HG03095 (cell line): Measurements from ENCODE around the gene PTPRN2.
"Not testable (repeated sequence)": the region's sequence is repeated elsewhere in the genome, so short reads cannot be mapped to it uniquely, and the experiment has no call there.

Source experiments
- ATAC-seq: cut with Tn5 transposase; IDR thresholded peaks from one replicate; pipeline ENCODE4 v1.9.1; 2021; ENCODE audit warnings: moderate library complexity; ENCODE audit not compliant: unreplicated experiment

PTPRN2 gene

DNA sequence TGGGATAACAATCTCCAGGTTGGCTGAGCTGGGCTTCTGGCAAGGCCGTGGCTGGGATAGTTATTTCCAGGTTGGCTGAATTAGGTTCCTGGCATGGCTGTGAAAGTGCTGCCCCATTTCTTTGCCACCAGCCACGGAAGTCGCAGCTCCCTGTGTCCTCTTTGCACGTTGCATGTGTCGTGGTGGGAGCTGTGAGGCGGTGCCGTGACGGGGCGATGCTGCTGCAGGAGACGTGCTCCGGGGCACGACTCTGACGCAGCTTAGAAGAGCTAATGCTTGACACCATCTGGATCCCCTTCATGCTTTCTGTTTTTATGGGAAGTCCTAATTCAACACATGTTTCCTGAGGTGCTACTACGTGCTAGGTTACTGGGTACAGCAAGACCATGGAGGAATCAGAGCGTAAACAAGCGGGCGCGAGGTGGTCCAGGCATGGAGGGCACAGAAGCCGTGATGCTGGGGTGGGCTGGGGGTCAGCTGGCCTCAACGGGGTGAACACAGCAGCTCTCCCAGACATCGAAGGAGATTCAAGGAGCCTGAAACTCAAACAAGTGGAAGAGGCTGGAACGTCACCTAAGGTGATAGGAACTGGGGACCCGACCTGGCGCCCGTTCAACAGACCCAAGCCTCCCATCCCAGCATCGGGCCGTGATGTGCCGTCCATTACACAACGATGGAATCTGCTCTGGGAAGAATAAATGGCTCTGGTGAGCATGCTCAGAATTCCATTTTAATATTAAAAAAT, 843.7 kb downstream of the PTPRN2 start:
- no peak for ATAC-seq

DNA sequence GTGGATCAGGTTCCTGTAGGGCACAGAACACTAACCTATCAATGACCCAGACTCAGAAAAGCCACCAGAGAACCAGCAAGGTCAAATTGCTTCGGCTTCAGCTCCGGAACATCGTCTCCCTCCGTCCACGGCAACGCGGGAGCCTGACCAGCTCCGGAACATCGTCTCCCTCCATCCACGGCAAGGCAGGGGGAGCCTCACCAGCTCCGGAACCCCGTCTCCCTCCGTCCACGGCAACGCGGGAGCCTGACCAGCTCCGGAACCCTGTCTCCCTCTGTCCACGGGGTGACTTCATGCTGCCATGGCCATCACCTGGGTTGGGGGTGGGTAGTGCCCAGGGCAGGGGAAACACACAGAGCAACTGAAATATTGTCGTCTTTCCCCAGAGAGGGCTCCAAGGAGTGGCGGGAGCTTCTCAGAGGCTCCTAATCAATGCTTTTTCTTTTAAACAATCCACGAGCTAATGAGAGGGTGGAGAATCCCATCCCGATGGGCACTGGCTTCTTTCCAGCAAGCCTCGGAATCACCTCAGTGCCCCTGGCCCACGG, 847.3 kb downstream of the PTPRN2 start:
- no peak for ATAC-seq

DNA sequence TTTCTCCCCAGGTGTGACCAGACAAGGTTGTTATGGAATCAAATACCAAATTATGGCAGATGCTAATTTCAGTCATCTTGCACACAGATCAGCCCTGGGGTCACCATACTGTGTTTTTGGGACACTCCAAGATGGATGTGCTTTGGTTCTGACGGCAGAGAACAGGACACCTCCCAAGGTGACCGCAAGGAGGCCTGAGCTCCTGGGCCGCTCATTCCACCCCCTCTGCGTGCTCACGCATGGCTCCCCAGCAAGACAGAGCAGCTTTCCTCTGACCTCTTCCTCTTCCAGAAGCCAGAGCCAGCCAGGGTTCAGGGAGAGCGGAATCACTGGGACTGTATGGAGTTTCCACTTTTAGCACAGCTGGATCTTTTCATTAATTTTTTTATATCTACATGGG, 848.0 kb downstream of the PTPRN2 start:
- no peak for ATAC-seq

DNA sequence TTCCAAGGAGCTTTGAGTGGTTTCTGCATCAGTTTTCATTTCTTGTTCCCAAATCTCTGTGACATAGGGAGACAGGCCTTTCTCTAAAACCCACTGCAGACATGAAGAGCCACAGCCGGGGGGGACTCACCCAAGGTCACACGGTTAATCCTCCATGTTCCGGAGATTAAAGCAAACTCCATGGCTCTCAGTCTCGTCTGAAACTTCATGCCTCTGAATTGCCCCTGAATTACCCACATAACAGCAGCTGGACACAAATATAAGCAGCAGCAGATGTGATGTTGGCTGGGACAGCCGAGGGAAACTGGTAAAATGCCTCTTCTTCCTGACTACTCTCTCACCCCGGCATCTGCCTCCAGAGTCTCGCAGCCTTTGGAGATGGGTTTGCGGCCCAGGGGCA, 848.6 kb downstream of the PTPRN2 start:
- ATAC-seq, result no peak

- no peak for ATAC-seq
Observed at GRCh38 chr7:157738066-157738460, 849.6 kb downstream of the PTPRN2 start.

DNA sequence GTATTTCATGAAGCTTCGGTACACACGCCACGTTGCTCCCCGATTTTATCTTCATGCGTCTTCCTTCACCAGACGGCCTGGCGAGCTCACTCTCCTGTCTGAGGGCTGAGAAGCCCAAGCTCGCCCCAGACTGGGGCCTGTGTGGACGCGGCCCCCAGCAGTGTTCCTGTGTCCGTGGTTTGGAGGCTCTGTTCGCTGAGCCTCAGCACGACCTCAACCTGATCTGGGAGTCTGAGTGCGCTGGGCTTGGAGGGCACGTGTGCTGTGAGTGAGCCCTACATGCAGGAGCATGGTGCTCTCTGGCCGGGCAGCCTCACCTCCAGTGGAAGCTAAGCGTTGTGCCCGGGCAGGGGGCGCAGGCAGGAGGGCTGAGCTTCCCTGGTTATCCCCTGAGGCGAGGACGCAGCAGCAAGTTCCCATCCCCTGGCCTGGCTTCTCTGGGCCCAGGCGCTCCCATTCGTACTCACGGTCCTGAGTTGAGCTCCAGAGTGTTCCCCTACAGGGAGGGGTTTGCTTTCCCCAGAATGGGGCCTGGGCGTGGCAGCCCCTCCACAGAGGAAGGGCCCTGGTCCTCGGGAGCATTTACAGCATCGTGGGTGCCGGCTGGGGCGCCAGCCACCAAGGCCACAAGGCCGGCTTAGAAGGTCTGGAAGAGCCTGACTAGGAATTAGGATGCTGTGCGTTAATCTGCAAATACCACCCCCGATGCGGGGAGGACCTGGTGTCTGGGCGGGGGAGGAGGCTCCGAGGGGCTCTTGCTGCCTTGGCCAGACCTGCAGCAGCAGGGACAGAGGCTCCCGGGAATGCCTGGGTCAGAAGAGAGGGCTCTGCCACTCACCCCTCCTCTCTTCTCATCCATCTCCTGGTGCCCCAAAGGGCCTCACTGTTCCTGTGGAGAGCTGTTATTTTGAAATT, 850.2 kb downstream of the PTPRN2 start:
- ATAC-seq, result no peak

GRCh38 chr7:157736341-157736740, 851.3 kb downstream of the PTPRN2 start:
- no peak for ATAC-seq

- ATAC-seq, result no peak
Observed at GRCh38 chr7:157735826-157736225, 851.8 kb downstream of the PTPRN2 start.

GRCh38 chr7:157734676-157735640, 852.7 kb downstream of the PTPRN2 start:
- ATAC-seq, result no peak

DNA sequence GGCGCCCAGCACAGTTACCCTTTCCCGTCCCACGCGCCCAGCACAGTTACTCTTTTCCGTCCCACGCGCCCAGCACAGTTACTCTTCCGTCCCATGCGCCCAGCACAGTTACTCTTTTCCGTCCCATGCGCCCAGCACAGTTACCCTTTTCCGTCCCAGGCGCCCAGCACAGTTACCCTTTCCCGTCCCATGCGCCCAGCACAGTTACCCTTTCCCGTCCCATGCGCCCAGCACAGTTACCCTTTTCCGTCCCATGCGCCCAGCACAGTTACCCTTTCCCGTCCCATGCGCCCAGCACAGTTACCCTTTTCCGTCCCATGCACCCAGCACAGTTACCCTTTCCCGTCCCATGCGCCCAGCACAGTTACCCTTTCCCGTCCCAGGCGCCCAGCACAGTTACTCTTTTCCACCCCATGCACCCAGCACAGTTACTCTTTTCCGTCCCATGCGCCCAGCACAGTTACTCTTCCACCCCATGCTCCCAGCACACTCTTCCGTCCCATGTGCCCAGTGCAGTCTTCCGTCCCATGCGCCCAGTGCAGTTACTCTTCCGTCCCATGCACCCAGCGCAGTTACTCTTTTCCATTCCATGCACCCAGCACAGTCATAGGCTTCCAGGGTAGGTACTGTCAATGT, 853.7 kb downstream of the PTPRN2 start:
- not testable (repeated sequence) for ATAC-seq

GRCh38 chr7:157731126-157731525, 856.5 kb downstream of the PTPRN2 start:
- ATAC-seq, result no peak

DNA sequence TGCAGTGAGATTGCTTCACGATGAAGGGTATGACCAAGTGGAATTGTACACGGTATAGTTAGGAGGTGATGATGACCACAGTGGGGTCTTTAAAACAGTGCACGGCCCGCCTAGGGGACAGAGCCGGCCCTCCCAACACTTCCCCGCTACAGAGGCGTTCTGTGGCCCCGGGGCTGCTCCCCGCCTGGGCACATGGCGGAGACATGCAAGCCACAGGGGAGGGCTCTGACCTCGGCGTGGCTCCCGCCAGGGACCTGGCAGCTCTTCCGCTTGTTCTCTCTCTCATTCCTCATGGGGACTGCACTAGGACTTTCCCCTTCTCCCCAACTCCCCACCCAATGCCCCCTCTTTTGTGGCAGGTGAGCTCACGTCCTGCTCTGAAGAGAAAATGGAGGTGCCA, 857.0 kb downstream of the PTPRN2 start:
- no peak for ATAC-seq

- no peak for ATAC-seq
Observed at GRCh38 chr7:157729566-157729965, 858.1 kb downstream of the PTPRN2 start.

DNA sequence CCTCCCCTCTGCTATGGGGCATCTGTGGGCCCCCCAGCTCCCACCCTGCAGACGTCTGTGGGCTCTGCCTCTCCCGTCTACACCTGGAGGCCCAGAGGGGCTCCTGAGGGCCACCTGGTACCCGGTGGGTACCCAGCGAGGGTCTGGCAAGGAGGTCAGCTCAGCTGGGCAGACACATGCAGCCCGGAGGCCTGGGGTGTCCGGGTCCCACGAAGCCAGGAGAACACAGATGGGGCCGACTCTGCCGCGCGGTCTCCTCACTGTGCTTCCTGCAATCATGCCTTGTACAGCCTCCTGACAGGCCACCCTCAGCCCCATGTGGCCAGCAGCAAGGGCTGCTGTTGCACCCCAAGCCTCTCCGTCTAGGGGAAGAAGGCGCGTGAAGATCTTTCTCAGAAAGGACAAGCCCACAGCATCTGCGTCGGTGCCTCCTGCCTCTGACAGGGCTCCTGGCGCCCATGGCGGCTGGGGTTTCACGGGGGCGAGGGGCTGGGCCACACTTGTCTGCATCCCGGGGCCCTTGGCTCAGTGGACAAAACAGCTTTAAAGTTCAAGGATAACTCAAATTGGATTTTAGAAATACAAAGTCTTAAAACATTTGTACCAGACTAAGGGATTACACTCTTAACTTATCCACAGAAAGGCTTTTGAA, 859.5 kb downstream of the PTPRN2 start:
- ATAC-seq, result no peak

DNA sequence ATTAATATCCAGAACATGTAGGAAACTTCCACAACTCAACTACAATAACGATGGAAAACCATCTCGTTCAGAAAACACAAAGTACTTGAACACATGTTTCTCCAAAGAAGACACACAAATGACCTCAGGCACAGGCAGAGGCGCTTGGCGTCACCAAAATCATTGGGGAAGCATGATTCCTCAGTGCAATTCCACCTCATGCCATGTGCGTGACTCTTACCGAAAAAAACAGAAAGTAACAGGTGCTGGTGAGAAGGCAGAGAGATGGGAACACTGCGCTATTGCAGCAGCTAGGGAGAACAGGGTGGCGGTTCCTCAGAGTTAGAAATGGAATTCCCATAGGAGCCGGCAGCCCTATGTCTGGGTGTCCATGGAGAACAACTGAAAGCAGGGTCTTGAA, 860.9 kb downstream of the PTPRN2 start:
- ATAC-seq, result no peak

GRCh38 chr7:157725312-157725711, 862.3 kb downstream of the PTPRN2 start:
- ATAC-seq, result not testable (repeated sequence)

- no peak for ATAC-seq
Observed at GRCh38 chr7:157723205-157723604, 864.4 kb downstream of the PTPRN2 start.

DNA sequence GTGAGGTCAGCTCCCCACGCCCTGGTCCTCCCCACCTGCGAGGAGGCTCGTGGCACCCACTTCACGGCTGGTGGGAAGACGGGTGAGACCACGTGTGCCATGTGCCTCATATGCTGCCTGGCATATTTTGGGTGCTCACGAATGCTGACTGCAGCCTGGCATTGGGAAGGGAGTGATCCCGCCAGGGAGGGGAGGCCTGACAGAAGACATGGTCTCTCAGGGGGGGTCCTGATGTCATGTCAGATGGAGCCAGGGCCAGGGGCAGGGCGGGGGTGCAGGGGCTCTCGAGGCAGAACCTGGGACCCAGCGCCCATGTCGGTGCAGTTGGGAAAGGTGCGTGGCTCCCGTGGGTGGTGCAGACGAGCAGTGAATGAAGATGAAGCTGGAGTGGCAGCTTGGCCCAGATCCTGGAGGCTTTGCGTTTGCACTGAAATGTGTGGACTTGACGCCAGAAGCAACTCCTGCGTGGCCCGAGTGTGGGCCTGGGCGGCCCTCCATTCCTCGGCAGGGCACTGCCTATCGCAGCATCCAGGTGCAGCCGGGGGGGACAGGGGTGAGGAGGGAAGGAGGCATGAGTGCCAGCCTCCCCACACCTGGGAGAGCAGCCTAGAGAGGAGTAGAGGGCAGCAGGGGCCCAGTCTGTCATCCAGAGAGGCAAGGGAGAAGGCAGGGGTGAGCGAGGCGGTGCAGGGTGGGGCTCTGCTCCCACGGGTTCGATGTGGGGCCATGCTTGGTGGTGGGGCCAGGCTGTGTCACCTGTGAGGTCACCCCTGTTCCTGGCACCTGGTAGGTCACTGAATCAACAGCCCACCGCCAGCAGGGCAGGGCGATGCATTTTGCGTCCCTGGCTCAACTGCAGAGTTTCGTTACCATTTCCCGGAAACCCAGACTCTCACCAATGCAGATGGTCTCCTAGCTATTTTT, 865.2 kb downstream of the PTPRN2 start:
- ATAC-seq, result no peak
